GM21576 (cell line): ENCODE results near the gene LSM2.
"Not testable (repeated sequence)": the region's sequence is repeated elsewhere in the genome, so short reads cannot be mapped to it uniquely, and the experiment has no call there.

Experiments
- ATAC-seq: cut with Tn5 transposase; IDR thresholded peaks from one replicate; pipeline ENCODE4 v1.9.1; 2021; ENCODE audit warnings: mild to moderate bottlenecking, moderate library complexity; ENCODE audit not compliant: unreplicated experiment

LSM2 gene

DNA sequence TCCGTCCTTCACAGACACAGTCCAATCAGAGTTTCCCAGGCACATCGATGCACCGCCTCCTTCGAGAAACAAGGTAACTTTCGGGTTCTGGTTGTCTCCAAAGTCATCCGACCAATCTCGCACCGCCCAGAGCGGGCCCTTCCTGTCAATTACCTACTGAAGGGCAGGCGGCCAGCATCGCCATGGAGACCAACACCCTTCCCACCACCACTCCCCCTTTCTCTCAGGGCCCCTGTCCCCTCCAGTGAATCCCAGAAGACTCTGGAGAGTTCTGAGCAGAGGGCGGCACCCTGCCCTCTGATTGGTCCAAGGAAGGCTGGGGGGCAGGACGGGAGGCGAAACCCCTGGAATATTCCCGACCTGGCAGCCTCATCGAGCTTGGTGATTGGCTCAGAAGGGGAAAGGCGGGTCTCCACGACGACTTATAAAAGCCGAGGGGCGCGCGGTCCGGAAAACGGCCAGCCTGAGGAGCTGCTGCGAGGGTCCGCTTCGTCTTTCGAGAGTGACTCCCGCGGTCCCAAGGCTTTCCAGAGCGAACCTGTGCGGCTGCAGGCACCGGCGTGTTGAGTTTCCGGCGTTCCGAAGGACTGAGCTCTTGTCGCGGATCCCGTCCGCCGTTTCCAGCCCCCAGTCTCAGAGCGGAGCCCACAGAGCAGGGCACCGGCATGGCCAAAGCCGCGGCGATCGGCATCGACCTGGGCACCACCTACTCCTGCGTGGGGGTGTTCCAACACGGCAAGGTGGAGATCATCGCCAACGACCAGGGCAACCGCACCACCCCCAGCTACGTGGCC, 20.7 kb upstream of the LSM2 start, which contains the start of gene HSPA1B:
TSS of gene HSPA1B (plus strand) at position 453 of the 794 bp plus-strand sequence. CDS start at position 666, 213 bp downstream.
- peak; percentile 59 for ATAC-seq

DNA sequence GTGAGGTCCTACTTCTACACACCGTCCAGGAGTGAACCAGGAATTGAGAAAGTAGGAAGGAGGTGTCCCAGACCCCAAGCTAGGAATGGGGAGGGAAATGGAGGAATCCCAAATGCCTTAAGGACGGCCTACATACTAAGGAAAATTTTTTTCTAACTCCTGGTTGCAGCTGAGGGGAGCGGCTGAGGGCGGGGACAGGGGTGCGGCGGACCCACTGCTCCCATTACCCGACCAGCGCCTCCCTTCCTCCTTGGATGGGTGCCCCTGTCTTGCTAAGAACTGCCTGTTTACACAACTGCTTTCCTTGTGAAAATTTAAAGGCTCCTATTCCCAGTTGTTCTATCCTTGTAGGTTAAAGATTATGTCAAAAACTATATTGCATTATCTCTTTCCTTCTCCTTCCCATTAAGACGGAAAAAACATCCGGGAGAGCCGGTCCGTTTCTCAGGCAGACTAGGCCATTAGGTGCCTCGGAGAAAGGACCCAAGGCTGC, 20.1 kb upstream of the LSM2 start:
- ATAC-seq: no peak

DNA sequence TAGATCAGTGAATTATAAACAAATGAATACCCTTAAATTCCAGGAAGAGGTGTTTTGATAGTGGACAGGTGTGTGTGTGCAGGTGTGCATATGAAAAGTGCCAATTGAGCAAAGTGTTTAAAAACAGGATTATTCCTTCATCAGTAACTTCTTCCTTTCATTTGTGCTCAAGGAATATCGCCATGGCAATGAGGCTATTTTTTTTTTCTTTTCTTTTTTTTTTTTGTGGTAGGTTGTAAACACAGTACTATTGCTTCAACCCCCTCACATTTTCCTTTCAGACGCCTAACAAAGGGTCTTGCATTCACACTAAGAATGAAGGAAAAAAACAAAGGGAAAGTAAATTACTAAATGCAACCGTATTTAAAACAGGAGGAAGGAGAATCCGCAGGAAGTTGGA, 18.8 kb upstream of the LSM2 start:
- no peak for ATAC-seq

DNA sequence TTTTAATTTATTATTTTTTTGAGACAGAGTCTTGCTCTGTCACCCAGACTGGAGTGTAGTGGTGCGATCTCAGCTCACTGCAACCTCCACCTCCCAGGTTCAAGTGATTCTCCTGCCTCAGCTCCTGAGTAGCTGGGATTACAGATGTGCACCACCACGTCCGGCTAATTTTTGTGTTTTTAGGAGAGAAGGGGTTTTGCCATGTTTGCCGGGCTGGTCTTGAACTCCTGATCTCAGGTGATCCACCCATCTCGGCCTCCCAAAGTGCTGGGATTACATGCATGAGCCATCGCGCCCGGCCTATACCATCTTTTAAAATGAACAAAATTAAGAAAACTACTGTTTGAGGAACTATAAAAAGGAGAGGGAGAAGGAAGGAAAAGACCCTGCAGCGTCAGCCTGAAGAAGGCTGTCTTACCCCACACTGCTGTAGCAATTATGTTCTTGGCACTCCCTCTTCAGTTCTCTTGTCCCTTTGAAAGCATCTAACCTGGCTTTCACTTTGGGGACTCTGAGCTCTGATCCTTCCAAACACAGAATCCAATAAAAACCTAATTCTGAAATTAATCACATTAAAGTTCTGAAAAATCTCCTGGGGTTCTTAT, 16.9 kb upstream of the LSM2 start:
- not testable (repeated sequence) for ATAC-seq

DNA sequence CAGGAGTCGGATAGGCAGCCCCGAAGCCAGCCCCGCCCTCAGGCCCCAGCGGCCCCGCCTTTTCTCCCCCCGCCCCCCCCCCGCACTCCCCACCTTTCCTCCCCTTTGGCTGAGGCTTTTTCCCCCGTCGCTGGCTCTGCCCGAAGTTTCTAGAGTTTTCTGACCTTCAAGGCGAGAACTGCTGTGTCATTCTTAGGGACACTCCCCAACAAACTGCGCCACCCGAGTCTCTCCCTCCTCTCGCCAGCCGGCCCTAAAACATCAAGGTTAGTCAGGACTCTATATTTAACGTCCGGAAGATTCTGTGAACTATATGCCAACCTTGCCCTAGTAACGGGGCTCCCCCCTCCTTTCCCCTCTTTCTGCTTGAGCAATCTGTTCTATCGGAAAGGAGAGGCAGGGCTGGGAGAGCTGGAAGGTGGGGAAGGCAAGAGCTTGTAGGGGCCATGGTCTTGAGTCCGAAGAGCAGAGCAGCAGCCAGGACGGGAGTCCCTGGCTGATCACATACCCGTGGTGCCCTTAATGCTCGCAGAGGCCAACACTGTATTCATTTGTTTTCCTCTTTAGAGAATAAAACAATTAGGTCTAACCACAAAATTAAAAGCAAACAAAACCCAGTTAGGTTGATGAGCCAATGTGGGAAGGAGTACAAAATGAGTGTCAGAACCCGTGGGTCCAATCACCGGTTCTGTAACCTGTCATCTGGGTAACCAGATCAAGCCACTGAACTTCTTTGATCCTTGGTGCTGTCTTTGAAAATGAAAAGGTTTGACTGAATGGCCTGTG, 15.5 kb upstream of the LSM2 start:
- ATAC-seq: peak; percentile 40

DNA sequence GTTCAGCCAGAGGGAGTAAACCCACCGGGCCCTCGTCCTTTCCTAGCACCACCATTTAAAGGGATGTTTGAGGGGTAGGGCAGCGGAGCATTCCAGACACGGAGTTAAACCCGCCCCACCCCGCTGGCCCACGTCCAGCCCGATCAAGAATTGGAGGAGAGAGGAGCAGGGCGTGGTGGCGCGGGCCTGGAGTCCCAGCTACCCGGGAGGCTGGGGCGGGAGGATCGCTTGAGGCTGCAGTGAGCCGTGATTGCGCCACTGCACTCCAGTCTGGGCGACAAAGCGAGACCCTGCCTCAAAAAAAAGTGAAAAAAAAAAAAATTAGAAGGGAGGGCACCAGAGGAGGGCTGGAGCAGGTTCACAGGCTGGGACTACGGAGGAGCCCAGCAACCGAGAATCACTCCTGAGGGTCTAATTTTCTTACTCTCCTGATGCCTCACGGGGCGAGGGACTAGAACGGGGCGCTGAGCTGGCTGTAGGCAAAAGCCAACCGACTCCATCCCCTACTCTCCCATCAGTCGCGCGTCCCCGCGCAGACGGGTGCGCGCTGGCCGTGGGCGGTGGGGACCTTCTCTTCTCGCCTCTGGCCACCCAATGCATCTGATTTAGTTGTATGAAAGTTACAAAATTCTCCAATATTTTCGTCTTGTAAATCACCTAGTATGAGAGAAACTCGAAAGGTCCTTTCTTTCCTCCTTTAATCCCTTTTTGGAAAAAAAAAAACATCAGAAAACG, 14.7 kb upstream of the LSM2 start:
- no peak for ATAC-seq

DNA sequence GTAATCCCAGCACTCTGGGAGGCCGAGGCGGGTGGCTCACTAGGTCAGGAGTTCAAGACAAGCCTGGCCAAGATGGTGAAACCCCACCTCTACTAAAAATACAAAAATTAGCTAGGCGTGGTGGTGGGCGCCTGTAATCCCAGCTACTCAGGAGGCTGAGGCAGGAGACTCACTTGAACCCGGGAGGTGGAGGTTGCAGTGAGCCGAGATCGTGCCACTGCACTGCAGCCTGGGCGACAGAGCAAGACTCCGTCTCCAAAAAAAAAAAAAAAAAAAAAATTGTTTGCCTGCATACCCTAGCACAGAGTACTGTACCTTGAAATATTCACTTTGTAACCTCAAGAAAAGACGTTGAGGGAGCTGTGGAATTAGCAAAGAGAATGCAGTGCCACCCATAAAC, 13.6 kb upstream of the LSM2 start:
- not testable (repeated sequence) for ATAC-seq

DNA sequence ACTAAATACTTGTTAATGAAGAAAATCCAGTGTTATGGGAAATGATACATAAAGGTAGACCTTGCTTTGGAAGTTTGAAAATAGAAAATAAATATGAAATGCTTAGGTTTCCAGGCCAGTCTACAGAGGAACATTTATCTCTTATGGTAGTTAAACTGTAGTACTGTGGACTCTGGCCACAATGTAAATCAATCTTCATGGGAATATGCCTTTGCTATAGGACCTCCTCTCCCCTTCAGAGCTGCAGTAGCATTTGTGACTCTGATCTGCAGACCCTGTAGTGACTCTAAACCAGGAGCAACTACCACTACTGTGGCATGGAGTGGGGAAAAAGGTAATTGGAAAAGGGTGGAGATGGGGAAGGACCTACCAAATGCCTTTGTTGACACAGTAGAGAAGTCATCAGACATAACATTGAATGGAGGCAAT, 13.1 kb upstream of the LSM2 start:
- ATAC-seq: no peak

DNA sequence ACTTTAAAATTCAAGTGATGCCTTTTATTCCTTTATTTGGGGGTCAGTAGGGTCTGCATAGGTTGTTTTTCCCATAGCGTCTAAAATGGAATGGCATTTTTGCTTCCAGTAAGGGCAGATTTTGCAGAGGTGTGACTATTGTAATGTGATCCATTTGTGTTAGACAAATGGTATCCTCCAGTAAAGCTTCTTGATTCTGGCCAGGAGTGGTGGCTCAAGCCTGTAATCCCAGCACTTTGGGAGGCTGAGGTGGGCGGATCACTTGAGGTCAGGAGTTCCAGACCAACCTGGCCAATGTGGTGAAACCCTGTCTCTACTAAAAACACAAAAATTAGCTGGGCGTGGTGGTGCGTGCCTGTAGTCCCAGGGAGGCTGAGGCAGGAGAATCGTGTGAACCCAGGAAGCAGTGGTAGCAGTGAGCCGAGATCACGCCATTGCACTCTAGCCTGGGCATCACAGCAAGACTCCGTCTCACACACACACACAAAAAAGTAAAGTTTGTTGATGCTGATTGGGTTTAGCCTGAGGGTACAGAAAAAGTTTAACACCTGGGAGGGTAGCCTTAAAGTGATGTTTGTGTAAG, 11.3 kb upstream of the LSM2 start:
- not testable (repeated sequence) for ATAC-seq

DNA sequence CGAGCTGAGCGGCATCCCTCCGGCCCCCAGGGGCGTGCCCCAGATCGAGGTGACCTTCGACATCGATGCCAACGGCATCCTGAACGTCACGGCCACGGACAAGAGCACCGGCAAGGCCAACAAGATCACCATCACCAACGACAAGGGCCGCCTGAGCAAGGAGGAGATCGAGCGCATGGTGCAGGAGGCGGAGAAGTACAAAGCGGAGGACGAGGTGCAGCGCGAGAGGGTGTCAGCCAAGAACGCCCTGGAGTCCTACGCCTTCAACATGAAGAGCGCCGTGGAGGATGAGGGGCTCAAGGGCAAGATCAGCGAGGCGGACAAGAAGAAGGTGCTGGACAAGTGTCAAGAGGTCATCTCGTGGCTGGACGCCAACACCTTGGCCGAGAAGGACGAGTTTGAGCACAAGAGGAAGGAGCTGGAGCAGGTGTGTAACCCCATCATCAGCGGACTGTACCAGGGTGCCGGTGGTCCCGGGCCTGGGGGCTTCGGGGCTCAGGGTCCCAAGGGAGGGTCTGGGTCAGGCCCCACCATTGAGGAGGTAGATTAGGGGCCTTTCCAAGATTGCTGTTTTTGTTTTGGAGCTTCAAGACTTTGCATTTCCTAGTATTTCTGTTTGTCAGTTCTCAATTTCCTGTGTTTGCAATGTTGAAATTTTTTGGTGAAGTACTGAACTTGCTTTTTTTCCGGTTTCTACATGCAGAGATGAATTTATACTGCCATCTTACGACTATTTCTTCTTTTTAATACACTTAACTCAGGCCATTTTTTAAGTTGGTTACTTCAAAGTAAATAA, 10.6 kb upstream of the LSM2 start:
- ATAC-seq: not testable (repeated sequence)

DNA sequence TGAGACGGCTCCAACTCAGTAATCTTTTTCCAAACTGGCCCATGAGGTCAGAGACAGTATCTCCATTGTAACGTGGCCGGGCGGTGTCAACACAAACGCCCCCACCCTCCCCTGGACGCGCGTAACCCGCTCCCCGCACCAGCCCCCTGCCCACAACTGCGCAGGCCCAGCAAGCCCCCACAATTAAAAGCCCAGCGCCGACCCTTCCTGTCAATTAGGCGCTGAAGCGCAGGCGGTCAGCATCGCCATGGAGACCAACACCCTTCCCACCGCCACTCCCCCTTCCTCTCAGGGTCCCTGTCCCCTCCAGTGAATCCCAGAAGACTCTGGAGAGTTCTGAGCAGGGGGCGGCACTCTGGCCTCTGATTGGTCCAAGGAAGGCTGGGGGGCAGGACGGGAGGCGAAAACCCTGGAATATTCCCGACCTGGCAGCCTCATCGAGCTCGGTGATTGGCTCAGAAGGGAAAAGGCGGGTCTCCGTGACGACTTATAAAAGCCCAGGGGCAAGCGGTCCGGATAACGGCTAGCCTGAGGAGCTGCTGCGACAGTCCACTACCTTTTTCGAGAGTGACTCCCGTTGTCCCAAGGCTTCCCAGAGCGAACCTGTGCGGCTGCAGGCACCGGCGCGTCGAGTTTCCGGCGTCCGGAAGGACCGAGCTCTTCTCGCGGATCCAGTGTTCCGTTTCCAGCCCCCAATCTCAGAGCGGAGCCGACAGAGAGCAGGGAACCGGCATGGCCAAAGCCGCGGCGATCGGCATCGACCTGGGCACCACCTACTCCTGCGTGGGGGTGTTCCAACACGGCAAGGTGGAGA, 8.5 kb upstream of the LSM2 start, which contains the start of the genes HSPA1A and HSPA1L:
TSS of gene HSPA1A (plus strand) at position 519 of the 814 bp plus-strand sequence. CDS start at position 733, 214 bp downstream.
TSS of gene HSPA1L (minus strand) at position 259 of the 814 bp plus-strand sequence. CDS start 3,311 bp downstream, outside the sequence.
- no peak for ATAC-seq

DNA sequence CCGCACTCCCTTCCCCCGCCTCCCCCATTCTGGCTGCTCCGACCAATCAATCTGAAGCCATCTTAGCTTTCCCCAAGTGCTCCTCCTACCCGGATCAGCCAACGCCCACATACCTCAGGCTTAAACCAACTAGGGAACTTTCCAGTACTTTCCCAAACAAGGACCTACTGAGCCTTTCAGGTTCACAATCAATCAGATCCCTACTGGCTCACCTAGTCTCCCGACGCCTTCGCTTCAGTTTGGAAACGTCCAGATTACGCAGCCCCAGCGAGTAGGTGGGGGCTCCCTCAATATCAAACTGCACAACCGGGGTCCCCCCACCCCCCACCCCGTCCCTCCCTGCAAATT, 7.9 kb upstream of the LSM2 start:
- no peak for ATAC-seq

DNA sequence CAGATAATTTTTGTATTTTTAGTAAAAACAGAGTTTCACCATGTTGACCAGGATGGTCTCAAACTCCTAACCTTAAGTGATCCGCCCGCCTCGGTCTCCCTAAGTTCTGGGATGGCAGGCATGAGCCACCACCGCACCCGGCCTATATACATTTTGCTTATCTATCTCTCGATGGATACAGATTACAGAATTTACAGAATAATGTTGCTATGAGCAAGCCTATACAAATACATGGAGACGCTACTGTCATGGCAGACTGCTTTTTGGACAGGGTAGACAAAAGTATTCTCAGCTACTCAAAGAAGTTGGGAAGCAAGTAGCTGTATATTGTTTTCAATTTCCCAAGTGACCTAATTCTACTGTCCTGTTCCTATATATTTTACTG, 6.7 kb upstream of the LSM2 start:
- no peak for ATAC-seq

DNA sequence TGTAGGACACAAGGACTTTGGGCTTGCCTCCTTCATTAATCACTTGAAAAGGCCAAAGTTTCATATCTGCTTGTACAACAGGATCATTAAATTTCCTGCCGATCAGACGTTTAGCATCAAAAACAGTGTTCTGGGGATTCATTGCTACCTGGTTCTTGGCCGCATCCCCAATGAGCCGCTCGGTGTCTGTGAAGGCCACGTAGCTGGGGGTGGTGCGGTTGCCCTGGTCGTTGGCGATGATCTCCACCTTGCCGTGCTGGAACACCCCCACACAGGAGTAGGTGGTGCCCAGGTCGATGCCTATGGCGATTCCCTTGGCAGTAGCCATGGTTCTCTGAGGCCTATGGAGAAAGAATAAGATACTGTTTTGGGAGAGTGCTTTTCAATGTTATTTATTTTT, 4.9 kb upstream of the LSM2 start:
- no peak for ATAC-seq

DNA sequence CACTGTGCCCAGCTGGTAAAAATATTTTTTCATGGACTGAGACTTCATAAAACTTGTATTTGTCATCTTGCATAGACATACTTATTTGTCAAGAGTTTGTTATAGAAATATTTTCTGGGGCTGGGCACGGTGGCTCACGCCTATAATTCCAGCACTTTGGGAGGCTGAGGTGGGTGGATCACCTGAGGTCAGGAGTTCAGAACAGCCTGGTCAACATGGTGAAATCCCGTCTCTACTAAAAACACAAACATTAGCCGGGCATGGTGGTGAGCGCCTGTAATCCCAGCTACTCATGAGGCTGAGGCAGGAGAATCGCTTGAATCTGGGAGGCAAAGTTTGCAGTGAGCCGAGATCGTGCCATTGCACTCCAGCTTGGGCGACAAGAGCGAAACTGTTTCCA, 1.8 kb upstream of the LSM2 start:
- ATAC-seq: not testable (repeated sequence)

DNA sequence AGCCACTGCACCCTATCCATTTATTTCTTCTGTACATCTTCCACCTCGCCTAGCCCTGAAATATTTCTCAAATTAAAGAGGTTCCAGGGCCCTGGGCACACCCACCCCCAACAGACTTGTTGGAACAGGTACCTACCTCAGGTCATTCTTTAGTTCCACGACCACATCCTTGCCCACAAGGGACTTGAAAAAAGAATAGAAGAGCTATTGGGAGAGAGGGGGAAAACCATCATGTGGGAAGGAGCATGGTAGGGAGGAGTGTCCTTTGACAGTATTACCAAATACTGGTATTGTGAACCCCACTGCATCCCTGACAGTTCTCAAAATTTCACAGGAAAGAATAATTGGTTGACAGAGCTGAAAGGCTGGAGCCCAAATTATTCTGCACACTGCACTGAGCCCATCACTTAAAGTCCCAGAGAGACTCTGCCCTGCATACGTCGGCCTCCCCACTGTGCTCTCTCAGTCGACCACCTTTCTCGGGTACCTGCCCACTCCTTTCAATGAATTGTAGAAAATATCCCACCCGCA, 762 bp downstream of the LSM2 start:
- ATAC-seq: peak; percentile 7

DNA sequence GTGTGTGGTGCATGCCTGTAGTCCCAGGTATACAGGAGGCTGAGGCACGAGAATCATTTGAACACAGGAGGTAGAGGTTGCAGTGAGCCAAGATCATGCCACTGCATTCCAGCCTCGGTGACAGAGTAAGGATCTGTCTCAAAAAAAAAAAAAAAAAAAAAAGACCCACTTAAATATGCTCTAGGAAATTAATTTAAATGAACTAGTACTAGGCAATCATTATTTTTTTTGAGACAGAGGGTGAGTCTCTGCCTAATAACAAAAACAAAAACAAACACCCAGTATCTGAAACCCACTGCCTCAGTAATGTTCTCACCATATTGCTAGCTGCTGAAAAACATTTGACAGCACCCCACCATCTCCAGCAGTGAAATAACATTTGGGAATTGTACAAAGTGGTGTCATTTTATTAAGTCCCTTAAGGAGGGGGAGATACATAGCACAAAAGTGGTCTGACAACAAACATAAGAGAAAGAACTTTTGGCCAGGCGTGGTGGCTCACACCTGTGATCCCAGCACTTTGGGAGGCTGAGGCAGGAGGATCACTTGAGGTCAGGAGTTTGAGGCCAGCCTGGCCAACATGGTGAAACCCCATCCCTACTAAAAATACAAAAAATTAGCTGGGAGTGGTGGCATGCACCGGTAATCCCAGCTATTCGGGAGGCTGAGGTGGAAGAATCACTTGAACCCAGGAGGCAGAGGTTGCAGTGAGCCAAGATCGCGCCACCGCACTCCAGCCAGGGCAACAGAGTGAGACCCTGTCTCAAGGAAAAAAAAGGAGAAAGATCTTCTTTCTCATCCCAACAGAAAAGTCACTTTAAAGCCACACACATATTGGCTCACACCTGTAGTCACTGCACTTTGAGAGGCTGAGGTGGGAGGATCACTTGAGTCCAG, 5.5 kb downstream of the LSM2 start:
- ATAC-seq: not testable (repeated sequence)
